Frontal cortex (tissue), 4 donors: ENCODE data around the gene MOB3A. TPM values are rescaled to one million over a fixed set of nuclear protein-coding genes. Genes with fewer than 3 reads are reported as not detected.
A peak's percentile ranks its signal among the peaks of the same experiment; 100 is the strongest.
"Not testable (repeated sequence)": the region's sequence is repeated elsewhere in the genome, so short reads cannot be mapped to it uniquely, and the experiment has no call there.

Experiments used
- DNase-seq, 2 donors: peaks; one replicate each; pipeline ENCODE4 v3.0.0; 2012; ENCODE audit warnings: low spot score in 2 of 2
- FAIRE-seq: peaks from 2 replicates; lab custom pipeline; 2012; peaks lifted over from hg19 to GRCh38; lab: Jason Lieb, UNC
- total RNA-seq: library from RNA; depleted of rRNA; stranded (reverse); fragments of >200 nt; gene quantifications from one replicate; pipeline ENCODE4 v1.2.3, GENCODE V29; 2014
- donor health status: control.
- donor health status: control.
- donor health status: control.

Gene MOB3A
- total RNA-seq, 1 donor from 2014 or later, result 9.4 TPM

DNA sequence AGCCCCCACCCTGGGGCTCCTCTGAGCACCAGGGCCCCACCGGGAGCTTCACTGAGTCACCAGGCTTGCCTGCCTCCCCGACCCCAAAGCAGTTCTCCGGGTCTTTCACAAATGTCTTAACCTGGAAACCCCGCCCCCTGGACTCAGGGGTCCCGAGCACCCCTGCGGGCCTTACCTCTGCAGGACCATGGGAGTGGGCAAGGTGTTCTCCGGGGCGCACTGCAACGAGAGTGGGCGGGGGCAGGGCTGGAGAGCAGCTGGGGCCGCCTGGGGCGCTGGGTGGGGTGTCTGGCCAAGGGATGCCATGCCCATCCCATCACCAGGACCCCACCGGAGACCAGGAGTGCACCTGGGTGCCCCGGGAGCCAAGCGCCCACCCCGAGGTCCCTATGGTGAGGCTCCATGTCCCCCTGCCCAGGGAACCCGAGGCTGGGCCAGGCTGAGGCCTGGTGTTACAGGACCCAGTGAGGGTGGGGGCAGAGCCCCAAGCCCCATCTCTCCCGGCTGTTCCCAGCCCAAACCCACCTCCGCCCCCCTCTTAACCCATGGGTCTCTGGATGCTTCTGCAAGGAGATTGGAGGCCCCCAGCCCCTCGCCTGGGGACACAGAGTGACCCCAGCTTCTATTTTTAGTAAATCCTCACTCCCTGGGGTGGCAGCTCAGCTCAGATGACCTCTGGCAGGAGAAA lies 56.0 kb downstream of the MOB3A start:
- DNase-seq, result no peak
- no peak for FAIRE-seq

- DNase-seq (no peak), FAIRE-seq (no peak)
Observed at GRCh38 chr19:2039089-2039958, 56.8 kb downstream of the MOB3A start.

- no peak for FAIRE-seq
- no peak for DNase-seq
Observed at GRCh38 chr19:2038284-2039088, 57.6 kb downstream of the MOB3A start.

DNA sequence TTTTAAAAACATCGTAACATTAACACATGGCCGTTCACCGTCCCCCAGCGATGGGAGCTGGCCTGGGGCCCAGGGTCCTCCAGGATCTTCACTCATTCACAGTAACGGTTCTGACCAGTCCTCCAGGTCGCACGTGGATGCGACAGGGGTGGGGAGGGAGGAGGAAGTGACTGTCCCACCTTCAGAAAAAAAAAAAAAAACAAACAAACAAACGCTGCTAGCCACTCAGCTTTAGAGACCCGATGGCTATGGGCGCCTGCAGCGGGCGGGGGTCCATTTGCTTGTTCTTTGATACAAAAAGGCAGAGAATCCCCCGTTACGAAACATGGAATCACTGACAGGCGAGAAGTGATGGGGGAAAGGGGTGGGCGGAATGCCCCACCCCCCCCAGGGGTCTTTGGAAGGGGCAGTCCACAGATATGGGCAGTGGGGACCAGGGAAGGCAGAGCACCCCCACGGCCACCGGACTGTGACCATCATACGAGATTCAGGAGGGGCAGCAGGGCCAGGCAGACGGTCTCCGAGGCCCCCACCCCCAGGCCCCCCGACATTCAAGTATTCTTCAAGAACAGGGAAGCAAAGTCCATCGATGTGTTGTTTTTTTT lies 58.4 kb downstream of the MOB3A start:
- DNase-seq, result no peak
- FAIRE-seq, result no peak

DNA sequence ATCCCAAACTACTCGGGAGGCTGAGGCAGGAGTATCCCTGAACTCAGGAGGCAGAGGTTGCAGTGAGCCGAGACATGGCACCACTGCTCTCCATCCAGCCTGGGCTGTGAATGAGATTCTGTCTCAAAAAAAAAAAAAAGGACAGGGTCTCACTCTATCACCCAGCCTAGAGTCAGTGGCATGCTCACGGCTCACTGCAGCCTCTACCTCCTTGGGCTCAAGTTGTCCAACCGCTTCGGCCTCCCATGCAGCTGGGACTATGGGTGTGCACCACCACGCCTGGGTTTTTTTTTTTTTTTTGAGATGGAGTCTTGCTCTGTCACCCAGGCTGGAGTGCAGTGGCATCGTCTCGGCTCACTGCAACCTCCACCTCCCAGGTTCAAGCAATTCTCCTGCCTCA lies 59.7 kb downstream of the MOB3A start:
- DNase-seq (no peak), FAIRE-seq (no peak)

DNA sequence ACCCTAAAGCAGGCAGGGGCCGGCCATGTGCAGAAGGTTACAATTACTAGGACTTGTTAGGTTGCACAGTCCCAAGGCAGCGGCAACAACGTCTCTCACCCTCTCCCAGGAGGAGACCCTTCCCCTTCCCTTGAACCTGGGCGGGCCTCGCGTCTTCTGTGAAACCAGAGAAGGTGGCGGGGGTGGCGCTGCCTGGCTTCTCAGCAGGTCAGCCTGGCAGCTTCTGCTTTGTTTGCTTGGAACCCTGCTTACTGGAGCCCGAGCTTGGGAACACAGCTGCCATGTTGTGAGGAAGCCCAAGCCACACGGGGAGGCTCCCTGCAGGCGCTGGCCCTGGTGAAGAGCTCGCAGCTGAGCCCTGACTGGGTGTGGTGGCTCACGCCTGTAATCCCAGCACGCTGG lies 60.5 kb downstream of the MOB3A start:
- DNase-seq (no peak), FAIRE-seq (no peak)

GRCh38 chr19:2034729-2035589 lies 61.2 kb downstream of the MOB3A start:
- no peak for DNase-seq
- no peak for FAIRE-seq

GRCh38 chr19:2034253-2034652 lies 61.9 kb downstream of the MOB3A start:
- not testable (repeated sequence) for FAIRE-seq, DNase-seq

DNA sequence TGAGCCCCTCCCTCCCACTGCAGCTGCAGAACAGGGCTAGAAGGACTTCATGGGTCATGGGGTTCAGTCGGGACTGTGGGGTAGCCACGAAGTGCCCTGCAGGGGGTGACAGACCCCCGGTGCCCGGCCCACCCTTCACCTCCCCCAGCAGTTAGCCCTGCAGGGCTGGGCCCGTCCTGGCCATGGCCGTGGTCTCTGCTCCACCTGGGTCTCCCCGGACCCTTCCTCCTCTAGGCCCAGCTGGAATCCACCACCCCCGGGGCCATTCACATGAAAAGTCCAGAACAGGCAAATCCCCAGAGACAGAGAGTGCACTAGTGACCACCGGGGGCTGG lies 62.3 kb downstream of the MOB3A start:
- FAIRE-seq (no peak), DNase-seq (no peak)

GRCh38 chr19:2033115-2033824 lies 62.9 kb downstream of the MOB3A start:
- FAIRE-seq, result no peak
- no peak for DNase-seq

- FAIRE-seq (no peak), DNase-seq (peak; percentile 84 to 87)
Observed at GRCh38 chr19:2032296-2032941, 63.7 kb downstream of the MOB3A start.

- FAIRE-seq, result no peak
Observed at GRCh38 chr19:2027361-2027760, 68.8 kb downstream of the MOB3A start.

GRCh38 chr19:2026770-2027169 lies 69.4 kb downstream of the MOB3A start:
- FAIRE-seq (no peak), DNase-seq (no peak)

More at GRCh38 chr19:2027361-2027760, 68.8 kb downstream of the MOB3A start:
- DNase-seq, result no peak

- no peak for DNase-seq
- no peak for FAIRE-seq
Observed at GRCh38 chr19:2022289-2022688, 73.8 kb downstream of the MOB3A start.

DNA sequence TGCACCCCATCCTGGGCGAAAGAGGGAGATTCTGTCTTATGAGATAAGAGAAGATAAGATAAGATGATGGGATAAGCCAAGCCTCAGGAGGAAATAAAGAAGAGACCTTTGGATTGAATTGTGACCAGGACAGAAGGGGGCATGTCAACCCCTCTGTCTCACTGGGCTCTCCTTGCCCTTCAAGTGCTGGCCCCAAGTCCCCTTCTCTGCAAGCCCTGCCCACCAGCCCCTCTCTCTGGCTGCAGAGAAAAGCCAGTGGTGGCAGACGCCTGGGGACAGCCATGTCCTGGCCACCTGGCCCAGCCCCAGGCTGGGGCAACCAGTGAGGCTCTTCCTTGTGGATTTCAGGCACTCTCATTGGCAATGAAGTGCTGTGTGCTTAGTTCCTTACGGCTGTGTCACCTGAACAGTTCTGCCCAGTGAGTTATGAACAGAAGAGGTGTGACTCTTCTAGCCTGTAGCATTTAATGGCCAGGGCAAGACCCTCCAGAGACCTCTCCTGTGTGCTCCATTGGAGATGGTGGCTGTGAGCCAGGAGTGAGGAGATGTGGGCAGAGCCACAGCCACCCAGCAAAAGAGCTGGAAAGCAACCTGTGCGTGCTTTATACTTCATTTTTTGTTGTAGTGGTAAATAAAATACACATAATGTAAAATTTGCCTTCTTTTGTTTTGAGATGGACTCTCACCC lies 74.5 kb downstream of the MOB3A start:
- FAIRE-seq (no peak), DNase-seq (no peak)
